ENCODE results near the gene PIEZO1.

Gene PIEZO1

DNA sequence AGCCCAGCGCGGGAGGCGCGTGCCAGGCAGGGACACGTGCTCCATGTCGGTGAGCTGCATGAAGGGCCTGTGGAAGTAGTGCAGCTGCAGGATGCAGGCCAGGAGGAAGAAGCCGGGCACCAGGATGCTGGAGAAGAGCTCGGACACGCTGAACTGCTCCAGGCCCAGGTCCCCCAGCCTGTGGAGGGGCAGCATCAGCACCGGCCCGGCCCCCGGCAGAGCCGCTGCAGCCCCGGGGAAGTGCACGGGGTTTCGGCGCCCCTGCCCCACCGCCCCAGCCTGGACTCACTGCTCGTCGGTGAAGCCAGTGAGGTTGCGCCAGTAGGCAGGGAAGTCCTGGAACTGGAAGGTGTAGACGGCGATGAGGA lies 50.7 kb downstream of the PIEZO1 start:
- H3K4me3 ChIP-seq (ENCODE audit: control insufficient read depth, low read depth, low read length) = no peak overlapping the region
- TF ChIP-seq CTCF (IDR thresholded peaks at IDR 0.05; ENCODE audit: control insufficient read depth, insufficient read depth, low read depth, low read length, missing control alignments) = no peak
- DNase-seq (ENCODE audit: low read depth) = no peak

GRCh38 chr16:88733630-88734360 lies 51.2 kb downstream of the PIEZO1 start:
- DNase-seq (ENCODE audit: low read depth) = no peak
- TF ChIP-seq CTCF (IDR thresholded peaks at IDR 0.05; ENCODE audit: control insufficient read depth, insufficient read depth, low read depth, low read length, missing control alignments) = no peak
- H3K4me3 ChIP-seq (ENCODE audit: control insufficient read depth, low read depth, low read length) = no peak overlapping the region

DNA sequence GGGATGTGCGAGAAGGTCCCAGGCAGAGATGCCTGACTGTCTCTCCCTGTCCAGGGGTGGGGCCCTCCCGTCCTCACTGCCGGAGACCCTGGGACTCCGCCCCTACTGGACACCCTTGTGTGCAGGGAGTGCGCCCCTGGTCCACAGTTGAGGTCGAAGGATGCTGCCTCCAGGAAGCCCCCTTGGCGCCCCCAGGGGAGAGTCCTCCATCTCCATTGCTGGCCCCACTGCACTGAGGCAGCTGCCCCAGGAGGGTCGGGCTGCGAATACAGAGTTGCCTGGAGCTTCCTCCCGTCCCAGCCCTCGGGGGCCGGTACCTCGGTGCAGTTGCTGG lies 52.1 kb downstream of the PIEZO1 start:
- H3K4me3 ChIP-seq (ENCODE audit: control insufficient read depth, low read depth, low read length) = no peak overlapping the region
- DNase-seq (ENCODE audit: low read depth) = no peak
- TF ChIP-seq CTCF (IDR thresholded peaks at IDR 0.05; ENCODE audit: control insufficient read depth, insufficient read depth, low read depth, low read length, missing control alignments) = no peak

DNA sequence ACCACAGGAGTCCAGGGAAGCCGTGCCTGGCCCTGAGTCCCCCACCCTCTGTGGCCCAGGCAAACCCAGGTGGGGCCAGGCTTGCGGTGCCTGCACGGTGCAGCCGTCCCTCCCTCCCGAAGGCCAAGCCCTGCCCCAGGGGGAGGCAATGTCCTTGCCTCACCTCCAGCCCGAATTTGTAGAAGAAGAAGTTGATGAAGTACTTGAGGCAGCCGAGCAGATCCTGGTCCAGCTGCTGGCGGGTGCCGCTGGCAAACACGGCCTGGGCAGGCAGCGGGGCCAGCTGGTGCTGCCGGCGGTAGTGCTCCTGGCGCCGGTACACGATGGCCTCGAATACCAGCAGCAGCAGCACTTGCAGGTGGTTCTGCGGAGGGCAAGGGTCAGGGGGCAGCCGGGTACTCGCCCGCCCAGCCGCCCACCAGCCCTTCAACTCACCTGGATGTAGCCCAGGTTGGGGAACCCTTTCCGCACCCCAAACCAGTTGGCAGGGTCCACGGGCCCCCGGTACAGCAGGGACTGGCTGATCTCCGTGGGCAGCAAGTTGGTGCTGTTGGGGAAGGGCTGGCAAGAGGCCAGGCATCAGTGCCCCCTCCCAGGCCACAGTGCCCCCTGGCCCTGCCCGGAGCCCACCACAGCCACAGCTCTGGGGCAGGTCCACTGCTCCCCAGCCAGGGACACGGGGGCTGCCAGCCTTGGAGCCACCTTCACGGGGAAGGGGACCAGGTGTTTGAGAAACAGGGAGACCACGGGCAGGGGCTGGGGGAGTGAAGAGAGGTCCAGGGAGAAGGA lies 52.7 kb downstream of the PIEZO1 start:
- TF ChIP-seq CTCF (IDR thresholded peaks at IDR 0.05; ENCODE audit: control insufficient read depth, insufficient read depth, low read depth, low read length, missing control alignments) = no peak
- no peak overlapping the region for H3K4me3 ChIP-seq (ENCODE audit: control insufficient read depth, low read depth, low read length)
- DNase-seq (ENCODE audit: low read depth) = no peak

GRCh38 chr16:88731699-88732098 lies 53.3 kb downstream of the PIEZO1 start:
- DNase-seq (ENCODE audit: low read depth) = no peak
- H3K4me3 ChIP-seq (ENCODE audit: control insufficient read depth, low read depth, low read length) = no peak overlapping the region
- TF ChIP-seq CTCF (IDR thresholded peaks at IDR 0.05; ENCODE audit: control insufficient read depth, insufficient read depth, low read depth, low read length, missing control alignments) = no peak

DNA sequence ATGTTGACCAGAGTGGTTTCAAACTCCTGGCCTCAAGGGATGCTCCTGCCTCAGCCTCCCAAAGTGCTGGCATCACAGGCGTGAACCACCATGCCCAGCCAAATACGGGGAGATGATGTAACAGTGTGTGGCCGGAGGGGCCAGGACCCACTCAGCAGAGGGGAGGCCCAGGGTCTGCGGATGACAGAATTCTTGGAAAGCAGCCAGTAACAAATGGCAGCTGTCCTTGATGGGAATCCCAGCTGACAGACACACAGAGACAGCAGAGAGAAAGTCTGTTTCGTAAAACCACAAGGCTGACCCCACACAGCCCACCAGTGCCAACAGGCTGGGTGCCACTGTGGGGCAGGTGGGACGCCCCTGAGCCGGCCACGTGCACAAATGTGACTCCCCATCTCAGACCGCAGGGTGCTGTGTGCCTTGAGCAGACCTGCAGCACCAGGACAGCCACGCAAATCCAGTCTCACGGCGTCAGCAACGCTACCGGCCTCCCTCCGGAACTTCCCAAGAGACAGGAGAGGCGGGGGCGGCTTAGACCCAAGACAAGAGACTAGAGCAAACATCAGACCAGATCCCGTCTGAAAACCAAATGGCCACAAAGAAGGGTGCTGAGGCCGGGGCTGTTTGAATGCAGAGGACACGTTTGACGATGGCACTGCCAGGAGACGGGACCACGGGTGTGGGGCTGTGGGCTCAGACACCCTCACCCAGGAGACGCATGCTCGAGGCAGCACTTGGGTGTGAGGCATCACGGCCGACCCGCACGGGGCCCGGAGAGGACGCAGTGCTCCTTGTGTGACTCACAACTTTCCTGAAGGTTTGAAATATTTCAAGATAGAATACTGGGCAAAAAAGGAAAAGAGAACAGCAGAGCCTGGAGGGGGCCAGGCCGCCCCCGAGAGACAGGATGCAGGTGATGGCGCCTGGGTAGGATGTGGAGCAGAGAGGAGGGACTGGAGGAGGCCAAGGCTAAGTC lies 54.1 kb downstream of the PIEZO1 start:
- no peak for DNase-seq (ENCODE audit: low read depth)
- TF ChIP-seq CTCF (IDR thresholded peaks at IDR 0.05; ENCODE audit: control insufficient read depth, insufficient read depth, low read depth, low read length, missing control alignments) = no peak
- H3K4me3 ChIP-seq (ENCODE audit: control insufficient read depth, low read depth, low read length) = no peak overlapping the region
